Adrenal gland (tissue), 12 donors: ENCODE data around the gene NBAS. TPM values are rescaled to one million over a fixed set of nuclear protein-coding genes. Genes with fewer than 3 reads are reported as not detected.

Experiments
- DNase-seq, 7 donors: peaks; one replicate each; pipeline ENCODE4 v3.0.0-alpha.2; 2019 to 2020
- H3K27ac ChIP-seq, 5 donors: fragments of 200-600 bp; sonication (generic) in 4 of 5; 1 replicate in 3 of 5; 2 replicates in 2 of 5; pipeline versions ENCODE4 v1.5.1 to v1.8.0; 2016 to 2020; ENCODE audit warnings: mild to moderate bottlenecking in 1 of 5
- H3K27me3 ChIP-seq: fragments of 200-600 bp; 2 replicates; pipeline ENCODE4 v1.8.0; 2021
- H3K36me3 ChIP-seq, 2 donors: fragments of 200-600 bp; replicated peaks in 1 of 2; 1 replicate in 1 of 2; 2 replicates in 1 of 2; pipeline versions ENCODE4 v1.5.1 to v1.8.0; 2018 to 2022
- H3K4me1 ChIP-seq, 2 donors: fragments of 200-600 bp; replicated peaks in 1 of 2; 1 replicate in 1 of 2; 2 replicates in 1 of 2; pipeline versions ENCODE4 v1.5.1 to v1.8.0; 2018 to 2021
- H3K4me3 ChIP-seq, 4 donors: fragments of 200-600 bp; sonication (generic) in 3 of 4; one replicate each; pipeline ENCODE4 v1.5.1; 2016 to 2018
- H3K9me3 ChIP-seq, 3 donors: fragments of 200-600 bp; sonication (generic) in 1 of 3; replicated peaks in 1 of 3; 1 replicate in 2 of 3; 2 replicates in 1 of 3; pipeline versions ENCODE4 v1.5.1 to v1.8.0; 2016 to 2021
- POLR2A ChIP-seq, 2 donors: fragments of 450-650 bp; IDR thresholded peaks; one replicate each; pipeline ENCODE4 v1.6.1; 2017; ENCODE audit warnings: antibody characterized with exemption in 2 of 2, mild to moderate bottlenecking in 2 of 2, moderate library complexity in 1 of 2
- WGBS, 4 donors: extraction: QIAGEN DNeasy Blood & Tissue Kit in 2 of 4; methylation state at CpG; one replicate each; pipeline versions ENCODE4 v1.1.5 to v1.1.7; 2013 to 2017; 5-methylcytosine and 5-hydroxymethylcytosine counted together
- intact Hi-C, 2 donors: fragments of 100-400 bp; cut with DNase I; formaldehyde crosslinking; loops; one replicate each; pipeline versions ENCODE4 v1.14.1 to v1.15.0; 2022 to 2023
- polyA plus RNA-seq, 3 donors: library from polyadenylated mRNA; stranded (reverse); fragments of 200-250 nt in 2 of 3; fragments of 350-450 nt in 1 of 3; fragmentation: Illumina TruSeq in 1 of 3; extraction: RNeasy Lipid Tissue Mini Kit (QIAGEN cat#74804) in 1 of 3; gene quantifications; one replicate each; pipeline ENCODE4 v1.2.3, GENCODE V29; 2013 to 2014
- total RNA-seq, 9 donors: library from RNA; depleted of rRNA in 4 of 9; stranded (reverse); fragments of >200 nt in 4 of 9; fragments of 120-200 nt in 1 of 9; fragmentation: NEBNext Ultra II Directional in 1 of 9; extraction: Animal tissue kit (Norgen Biotek cat#: 25700) in 1 of 9; gene quantifications; one replicate each; pipeline versions ENCODE4 v1.1.0 to v1.2.4, GENCODE V29; 2013 to 2023
- TF ChIP-seq, protein P1 (sequence below), 6 experiments: fragments of 450-650 bp in 4 of 6; fragments of 200-600 bp in 2 of 6; sonication (generic) in 1 of 6; IDR thresholded peaks; 1 replicate in 5 of 6; 2 replicates in 1 of 6; pipeline versions ENCODE4 v1.5.1 to v1.8.0; 2016 to 2021; ENCODE audit warnings: antibody characterized with exemption in 6 of 6, mild to moderate bottlenecking in 2 of 6, moderate library complexity in 1 of 6
- donor health status: healthy with polysubstance abuse.
- donor health status: Bipolar disorder and iron deficiency.
- donor health status: DM: yes; HTN: yes; CAD: no.
- donor health status: DM: no; HTN: no; CAD: no.
- donor health status: DM: no; HTN: no; CAD: no.
- donor health status: DM: yes; HTN: yes; CAD: no.

NBAS gene
- total and polyA plus RNA-seq, 12 donors = 22.0 to 62.4 (median 46.2) TPM

- Histone ChIP-seq H3K27ac (no peak overlapping the region), H3K36me3 (peaks cover 0 to 67% of the 10 kb centered on the region in 2 donors), H3K4me1 (peaks cover 14 to 30% of the 10 kb centered on the region in 2 donors), H3K9me3 (no peaks in the 10 kb centered on the region), H3K4me3 (no peak overlapping the region), H3K27me3 (no peaks in the 10 kb centered on the region)
- TF ChIP-seq, protein P1, sequence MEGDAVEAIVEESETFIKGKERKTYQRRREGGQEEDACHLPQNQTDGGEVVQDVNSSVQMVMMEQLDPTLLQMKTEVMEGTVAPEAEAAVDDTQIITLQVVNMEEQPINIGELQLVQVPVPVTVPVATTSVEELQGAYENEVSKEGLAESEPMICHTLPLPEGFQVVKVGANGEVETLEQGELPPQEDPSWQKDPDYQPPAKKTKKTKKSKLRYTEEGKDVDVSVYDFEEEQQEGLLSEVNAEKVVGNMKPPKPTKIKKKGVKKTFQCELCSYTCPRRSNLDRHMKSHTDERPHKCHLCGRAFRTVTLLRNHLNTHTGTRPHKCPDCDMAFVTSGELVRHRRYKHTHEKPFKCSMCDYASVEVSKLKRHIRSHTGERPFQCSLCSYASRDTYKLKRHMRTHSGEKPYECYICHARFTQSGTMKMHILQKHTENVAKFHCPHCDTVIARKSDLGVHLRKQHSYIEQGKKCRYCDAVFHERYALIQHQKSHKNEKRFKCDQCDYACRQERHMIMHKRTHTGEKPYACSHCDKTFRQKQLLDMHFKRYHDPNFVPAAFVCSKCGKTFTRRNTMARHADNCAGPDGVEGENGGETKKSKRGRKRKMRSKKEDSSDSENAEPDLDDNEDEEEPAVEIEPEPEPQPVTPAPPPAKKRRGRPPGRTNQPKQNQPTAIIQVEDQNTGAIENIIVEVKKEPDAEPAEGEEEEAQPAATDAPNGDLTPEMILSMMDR (IDR thresholded peaks at IDR 0.05) = no peak
- TF ChIP-seq POLR2A (IDR thresholded peaks at IDR 0.05) = no peak
- intact Hi-C loops = no loop called here
- WGBS, 4 donors = 88 to 94% (median 89%) methylated on average over 4 of the region's 4 CpGs
- DNase-seq = no peak
Observed at GRCh38 chr2:15596968-15597367, 35.8 kb upstream of the NBAS start.

DNA sequence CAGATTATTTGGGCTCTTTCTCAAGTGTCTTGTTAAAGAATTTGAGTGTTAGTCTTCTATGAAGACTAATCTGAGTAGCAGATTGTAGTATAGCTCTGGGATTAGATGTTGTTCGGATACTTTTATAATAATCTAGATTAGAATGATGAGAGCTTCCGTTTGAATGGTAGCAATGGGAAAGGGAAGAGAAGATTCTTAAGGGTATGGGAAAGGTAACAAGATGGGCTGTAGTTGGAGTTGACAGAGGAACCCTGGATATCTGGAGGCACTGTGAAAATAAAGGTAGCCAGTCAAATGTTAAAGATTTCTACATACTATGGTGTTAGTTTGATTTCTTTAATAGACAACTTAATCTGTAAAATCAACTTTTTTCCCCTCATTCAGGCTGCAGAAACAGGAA lies 35.2 kb upstream of the NBAS start:
- H3K36me3 ChIP-seq = peaks cover 0 to 61% of the 10 kb centered on the region in 2 donors
- H3K9me3 ChIP-seq = no peaks in the 10 kb centered on the region
- H3K4me3 ChIP-seq = no peak overlapping the region
- 84 to 90% (median 89%) methylated on average over 2 of the region's 2 CpGs for WGBS, 4 donors
- H3K4me1 ChIP-seq = peaks cover 14 to 31% of the 10 kb centered on the region in 2 donors
- H3K27ac ChIP-seq = no peak overlapping the region
- intact Hi-C loops = no loop called here
- DNase-seq = no peak
- no peaks in the 10 kb centered on the region for H3K27me3 ChIP-seq
- TF ChIP-seq, protein P1 (IDR thresholded peaks at IDR 0.05) = no peak
- no peak for TF ChIP-seq POLR2A (IDR thresholded peaks at IDR 0.05)

DNA sequence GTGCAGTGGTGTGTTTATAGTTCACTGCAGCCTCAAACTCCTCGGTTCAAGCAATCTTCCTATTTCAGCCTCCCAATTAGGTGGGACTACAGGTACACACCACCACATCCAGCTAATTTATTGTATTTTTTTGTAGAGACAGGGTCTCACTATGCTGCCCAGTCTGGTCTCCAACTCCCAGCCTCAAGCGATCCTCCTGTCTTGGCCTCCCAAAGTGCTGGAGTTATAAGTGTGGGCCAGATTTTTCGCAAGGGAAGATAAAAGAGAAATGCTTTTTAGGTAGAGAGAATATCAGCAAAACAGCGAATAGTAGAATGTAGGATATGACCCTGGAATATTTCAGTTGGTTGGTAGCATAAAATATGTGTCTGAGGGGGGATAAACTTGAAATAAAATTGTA lies 34.8 kb upstream of the NBAS start:
- intact Hi-C loops = no loop called here
- Histone ChIP-seq H3K4me1 (peaks cover 14 to 35% of the 10 kb centered on the region in 2 donors), H3K9me3 (no peaks in the 10 kb centered on the region), H3K27me3 (no peaks in the 10 kb centered on the region), H3K4me3 (no peak overlapping the region), H3K27ac (no peak overlapping the region), H3K36me3 (peaks cover 0 to 57% of the 10 kb centered on the region in 2 donors)
- DNase-seq = no peak
- TF ChIP-seq, protein P1 (IDR thresholded peaks at IDR 0.05) = no peak
- TF ChIP-seq POLR2A (IDR thresholded peaks at IDR 0.05) = no peak
- WGBS, 4 donors = 96 to 98% (median 97%) methylated on average over 4 of the region's 4 CpGs

DNA sequence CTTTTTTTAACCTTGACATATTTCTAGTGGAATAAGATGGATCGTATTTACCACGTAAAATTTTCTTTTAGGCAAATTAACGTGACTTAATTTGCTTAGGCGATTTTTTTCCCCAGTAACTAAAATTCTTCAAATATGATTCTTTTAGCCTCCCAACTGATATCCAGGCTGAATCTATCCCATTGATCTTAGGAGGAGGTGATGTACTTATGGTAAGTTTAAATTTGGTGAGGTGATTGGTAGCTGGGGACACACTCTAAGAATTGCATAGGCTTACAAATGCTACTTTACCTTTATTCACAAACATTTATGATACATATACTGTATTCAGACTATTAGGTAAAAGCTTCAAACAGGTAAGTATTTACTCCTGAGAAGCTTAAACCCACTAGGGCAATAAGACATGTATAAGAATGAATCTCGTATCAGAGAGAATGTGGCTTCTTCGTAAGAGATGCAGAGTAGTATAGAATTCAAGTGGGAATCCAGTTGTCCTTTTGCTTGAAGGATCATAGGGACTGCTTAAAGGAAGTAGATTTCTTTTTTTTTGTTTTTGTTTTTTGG lies 34.3 kb upstream of the NBAS start:
- Histone ChIP-seq H3K36me3 (peaks cover 0 to 53% of the 10 kb centered on the region in 2 donors), H3K4me3 (no peak overlapping the region), H3K27ac (no peak overlapping the region), H3K27me3 (no peaks in the 10 kb centered on the region), H3K4me1 (peaks cover 14 to 35% of the 10 kb centered on the region in 2 donors), H3K9me3 (no peaks in the 10 kb centered on the region)
- WGBS, 4 donors = 68 to 77% (median 76%) methylated on average over 6 of the region's 6 CpGs
- DNase-seq = no peak
- TF ChIP-seq, protein P1 (IDR thresholded peaks at IDR 0.05) = no peak
- TF ChIP-seq POLR2A (IDR thresholded peaks at IDR 0.05) = no peak
- intact Hi-C loops = no loop called here
